NB4 (cell line): ENCODE data around the gene IL17RB.

Experiments
- MYC ChIP-seq: IDR thresholded peaks from 2 replicates; pipeline ENCODE4 v1.6.1; 2011; ENCODE audit warnings: low read depth, low read length
- POLR2A ChIP-seq: IDR thresholded peaks from 2 replicates; pipeline ENCODE4 v1.6.1; 2011; ENCODE audit warnings: mild to moderate bottlenecking; ENCODE audit not compliant: insufficient read length; ENCODE audit errors: extremely low read depth
- TF ChIP-seq, protein P1 (sequence below): IDR thresholded peaks from one replicate; pipeline ENCODE4 v1.5.1; 2012; ENCODE audit warnings: low read depth, low read length

DNA sequence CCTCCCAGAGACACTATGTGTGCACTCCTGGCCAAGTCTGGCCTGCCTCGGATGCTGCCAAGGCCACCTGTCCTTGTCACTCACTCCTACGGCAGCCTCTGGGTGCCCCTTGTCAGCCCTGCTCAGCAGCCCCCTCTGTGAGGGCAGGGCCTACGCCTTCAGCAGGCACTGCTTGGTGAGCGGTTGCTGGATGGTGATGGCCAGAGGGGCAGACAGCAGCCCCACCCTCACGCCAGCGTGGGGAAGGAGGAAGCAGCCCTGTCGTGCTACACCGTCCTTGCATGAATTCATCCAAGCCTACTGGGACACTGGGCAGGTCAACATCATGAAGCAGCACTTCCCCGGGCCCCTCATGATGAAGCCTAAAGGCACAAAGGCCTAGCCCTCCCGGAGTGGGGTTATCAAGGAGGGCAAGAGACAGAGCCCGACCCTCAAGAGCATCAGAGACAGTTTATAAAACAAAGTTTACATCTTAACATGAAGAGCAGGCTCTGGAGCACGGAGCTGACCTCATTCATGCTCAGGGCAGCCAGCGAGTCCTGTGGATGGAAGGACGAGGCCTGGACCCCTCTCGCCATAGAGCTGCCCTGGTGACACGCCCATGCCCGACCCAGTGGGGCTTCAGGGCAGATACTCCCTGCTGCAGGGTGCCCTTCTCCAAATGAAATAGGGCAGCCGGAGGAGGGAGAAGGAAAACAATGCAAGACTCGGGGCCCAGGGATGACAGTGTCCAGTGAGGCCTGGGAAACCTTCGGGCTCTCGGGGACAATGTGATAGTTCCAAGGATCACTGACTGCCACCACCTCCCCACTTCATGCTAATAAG, 25.4 kb upstream of the IL17RB start:
- TF ChIP-seq, protein P1, sequence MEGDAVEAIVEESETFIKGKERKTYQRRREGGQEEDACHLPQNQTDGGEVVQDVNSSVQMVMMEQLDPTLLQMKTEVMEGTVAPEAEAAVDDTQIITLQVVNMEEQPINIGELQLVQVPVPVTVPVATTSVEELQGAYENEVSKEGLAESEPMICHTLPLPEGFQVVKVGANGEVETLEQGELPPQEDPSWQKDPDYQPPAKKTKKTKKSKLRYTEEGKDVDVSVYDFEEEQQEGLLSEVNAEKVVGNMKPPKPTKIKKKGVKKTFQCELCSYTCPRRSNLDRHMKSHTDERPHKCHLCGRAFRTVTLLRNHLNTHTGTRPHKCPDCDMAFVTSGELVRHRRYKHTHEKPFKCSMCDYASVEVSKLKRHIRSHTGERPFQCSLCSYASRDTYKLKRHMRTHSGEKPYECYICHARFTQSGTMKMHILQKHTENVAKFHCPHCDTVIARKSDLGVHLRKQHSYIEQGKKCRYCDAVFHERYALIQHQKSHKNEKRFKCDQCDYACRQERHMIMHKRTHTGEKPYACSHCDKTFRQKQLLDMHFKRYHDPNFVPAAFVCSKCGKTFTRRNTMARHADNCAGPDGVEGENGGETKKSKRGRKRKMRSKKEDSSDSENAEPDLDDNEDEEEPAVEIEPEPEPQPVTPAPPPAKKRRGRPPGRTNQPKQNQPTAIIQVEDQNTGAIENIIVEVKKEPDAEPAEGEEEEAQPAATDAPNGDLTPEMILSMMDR, result no peak
- no peak for TF ChIP-seq POLR2A
- no peak for TF ChIP-seq MYC
